ENCODE measurements around the gene NOP56. TPM values are rescaled to one million over a fixed set of nuclear protein-coding genes. Genes with fewer than 3 reads are reported as not detected.

The NOP56 gene
- total and polyA plus RNA-seq, 2 donors (not counting 3 experiments of a cell fraction or from before 2014, with no cell fraction given), result 151 to 329 TPM

- peaks cover 12 to 18% of the 10 kb centered on the region in 2 experiments for H3K27me3 ChIP-seq (ENCODE audit: control insufficient read depth in 2 of 2, insufficient read depth in 2 of 2, low read length in 2 of 2)
- intact Hi-C loops (cut with micrococcal nuclease), result no loop called here
- no peaks in the 10 kb centered on the region for H3K4me1 ChIP-seq (ENCODE audit: control insufficient read depth, extremely low read depth, insufficient read depth, low read length)
- no peak overlapping the region for H3K9ac ChIP-seq (replicated peaks; ENCODE audit: extremely low read depth, insufficient read depth, low read length)
- no peak overlapping the region for H2AFZ ChIP-seq (ENCODE audit: low read depth, low read length)
- H3K4me2 ChIP-seq (ENCODE audit: insufficient read depth, low read length), result no peak overlapping the region
- no peak for FAIRE-seq
- H3K36me3 ChIP-seq (ENCODE audit: control insufficient read depth in 2 of 2, extremely low read depth in 1 of 2, insufficient read depth in 2 of 2, low read length in 2 of 2), result no peaks in the 10 kb centered on the region
- no peaks in the 10 kb centered on the region for H3K79me2 ChIP-seq (ENCODE audit: control insufficient read depth, insufficient read depth, low read length)
- dilution Hi-C loops (cut with MboI; ENCODE audit: extremely low pct_ligation_motif_present, low sequenced_read_pairs), result no loop called here
- no peak overlapping the region for H3K4me3 ChIP-seq (replicated peaks in 1 of 3; ENCODE audit: insufficient read depth in 1 of 3, low read depth in 1 of 3, low read length in 3 of 3)
- no peaks in the 10 kb centered on the region for H3K9me1 ChIP-seq (replicated peaks; ENCODE audit: control insufficient read depth, extremely low read depth, insufficient read depth, low read length)
- no peaks in the 10 kb centered on the region for H3K9me3 ChIP-seq (replicated peaks; ENCODE audit: control insufficient read depth, insufficient read depth, low read length)
- no peak overlapping the region for H3K27ac ChIP-seq (ENCODE audit: insufficient read depth, low read depth, low read length)
- no TSS peak for BruUV-seq (replicated peaks)
- ChIA-PET POLR2A (no interaction called here), CTCF (interaction anchor here (1.1 to 1.4 kb wide), 2 partner anchors 12 to 14 kb away, joined by 3 read pairs; no protein-coding TSS in a partner anchor)
- DNase-seq (ENCODE audit: low read depth, low spot score), result no peak
- no peak for TF ChIP-seq POLR2A (IDR thresholded peaks at IDR 0.05; ENCODE audit: low read depth, low read length)
- no peak for TF ChIP-seq MAX (IDR thresholded peaks at IDR 0.05; ENCODE audit: insufficient read depth, insufficient read length)
- TF ChIP-seq JUN (IDR thresholded peaks at IDR 0.05; ENCODE audit: borderline replicate concordance, insufficient read depth, insufficient read length, low read depth), result no peak
- no peak for TF ChIP-seq FOS (IDR thresholded peaks at IDR 0.05; ENCODE audit: borderline replicate concordance, insufficient read depth, low read length)
- TF ChIP-seq CTCF (IDR thresholded peaks at IDR 0.05; ENCODE audit: extremely low read depth in 1 of 2, insufficient read depth in 1 of 2, low read depth in 1 of 2, low read length in 2 of 2), result no peak
- no peak for TF ChIP-seq GATA2 (IDR thresholded peaks at IDR 0.05; ENCODE audit: insufficient read depth, insufficient read length, low read depth, low read length)
- no peak for TF ChIP-seq MYC (IDR thresholded peaks at IDR 0.05; ENCODE audit: low read depth, low read length)
- no peak for TF ChIP-seq EZH2 (IDR thresholded peaks at IDR 0.05; ENCODE audit: borderline replicate concordance, low read depth, low read length, severe bottlenecking)
- TF ChIP-seq POLR2AphosphoS5 (IDR thresholded peaks at IDR 0.05; ENCODE audit: insufficient read depth, low read depth, low read length), result no peak
- H4K20me1 ChIP-seq (replicated peaks; ENCODE audit: control insufficient read depth, extremely low read depth, insufficient read depth, low read length), result no peaks in the 10 kb centered on the region
These were observed 49.2 kb downstream of the NOP56 start for GRCh38 chr20:2701671-2702081.

Measured in endothelial cell of umbilical vein (primary cell).